ENCODE results near the gene ITFG1.

DNA sequence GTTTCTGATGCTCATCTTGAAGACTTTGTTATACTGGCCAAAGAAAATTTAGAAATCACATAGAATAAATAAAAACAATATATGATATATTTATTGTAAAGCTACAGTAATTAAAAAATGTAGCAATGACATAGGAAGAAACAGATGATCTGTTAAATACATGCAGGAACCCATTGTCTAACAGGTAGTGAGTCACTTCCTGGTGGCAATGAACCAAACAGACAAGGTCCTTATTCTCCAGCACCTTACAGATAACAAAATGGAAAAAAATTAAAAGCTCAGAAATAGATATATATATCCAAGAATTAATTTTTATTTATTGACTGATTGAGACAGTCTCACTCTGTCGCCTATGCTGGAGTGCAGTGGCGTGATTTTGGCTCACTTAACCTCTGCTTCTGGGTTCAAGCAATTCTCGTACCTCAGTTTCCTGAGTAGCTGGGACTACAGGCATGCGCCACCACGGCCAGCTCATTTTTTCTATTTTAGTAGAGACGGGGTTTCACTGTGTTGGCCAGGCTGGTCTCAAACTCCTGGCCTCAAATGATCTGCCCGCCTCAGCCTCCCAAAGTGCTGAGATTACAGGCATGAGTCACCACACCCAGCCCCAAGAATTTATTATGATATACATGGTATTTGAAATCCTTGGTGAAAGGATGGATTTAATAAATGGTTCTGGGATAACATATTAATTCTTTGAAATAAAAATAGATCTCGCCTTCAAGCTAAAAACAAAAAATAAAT lies 324.6 kb downstream of the ITFG1 start:
- TF ChIP-seq, protein P1, sequence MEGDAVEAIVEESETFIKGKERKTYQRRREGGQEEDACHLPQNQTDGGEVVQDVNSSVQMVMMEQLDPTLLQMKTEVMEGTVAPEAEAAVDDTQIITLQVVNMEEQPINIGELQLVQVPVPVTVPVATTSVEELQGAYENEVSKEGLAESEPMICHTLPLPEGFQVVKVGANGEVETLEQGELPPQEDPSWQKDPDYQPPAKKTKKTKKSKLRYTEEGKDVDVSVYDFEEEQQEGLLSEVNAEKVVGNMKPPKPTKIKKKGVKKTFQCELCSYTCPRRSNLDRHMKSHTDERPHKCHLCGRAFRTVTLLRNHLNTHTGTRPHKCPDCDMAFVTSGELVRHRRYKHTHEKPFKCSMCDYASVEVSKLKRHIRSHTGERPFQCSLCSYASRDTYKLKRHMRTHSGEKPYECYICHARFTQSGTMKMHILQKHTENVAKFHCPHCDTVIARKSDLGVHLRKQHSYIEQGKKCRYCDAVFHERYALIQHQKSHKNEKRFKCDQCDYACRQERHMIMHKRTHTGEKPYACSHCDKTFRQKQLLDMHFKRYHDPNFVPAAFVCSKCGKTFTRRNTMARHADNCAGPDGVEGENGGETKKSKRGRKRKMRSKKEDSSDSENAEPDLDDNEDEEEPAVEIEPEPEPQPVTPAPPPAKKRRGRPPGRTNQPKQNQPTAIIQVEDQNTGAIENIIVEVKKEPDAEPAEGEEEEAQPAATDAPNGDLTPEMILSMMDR (IDR thresholded peaks at IDR 0.05), result no peak
- TF ChIP-seq EP300 (IDR thresholded peaks at IDR 0.05) (no peak), POLR2A (IDR thresholded peaks at IDR 0.05) (no peak), POLR2AphosphoS5 (IDR thresholded peaks at IDR 0.05) (no peak)

All from stomach (tissue), 4 donors.